CMK (cell line): Measurements from ENCODE around the gene TRAK2.

ENCODE experiments used
- DNase-seq: peaks from one replicate; pipeline ENCODE4 v3.0.0-alpha.2; 2010; ENCODE audit warnings: low read depth

Gene TRAK2

DNA sequence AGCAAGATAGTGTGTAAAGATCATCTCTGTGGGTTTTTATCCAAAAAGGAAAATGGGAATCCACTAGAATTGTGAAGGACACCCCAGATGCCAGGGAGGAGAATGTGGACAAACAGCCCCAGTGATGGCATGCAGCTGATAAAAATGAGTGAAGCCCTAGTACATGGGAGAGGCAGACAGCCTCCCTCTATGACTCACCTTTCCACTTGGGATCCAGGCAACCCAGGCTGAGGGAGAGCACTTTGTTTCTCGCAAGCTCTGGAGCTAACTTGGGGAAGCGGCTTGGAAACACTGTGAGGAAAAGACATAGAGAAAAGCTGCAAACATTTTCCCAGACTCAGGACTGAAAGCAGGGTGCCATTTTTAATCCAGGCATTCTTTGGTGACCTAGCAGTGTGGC is 88.9 kb downstream of the TRAK2 start:
- DNase-seq: no peak

DNA sequence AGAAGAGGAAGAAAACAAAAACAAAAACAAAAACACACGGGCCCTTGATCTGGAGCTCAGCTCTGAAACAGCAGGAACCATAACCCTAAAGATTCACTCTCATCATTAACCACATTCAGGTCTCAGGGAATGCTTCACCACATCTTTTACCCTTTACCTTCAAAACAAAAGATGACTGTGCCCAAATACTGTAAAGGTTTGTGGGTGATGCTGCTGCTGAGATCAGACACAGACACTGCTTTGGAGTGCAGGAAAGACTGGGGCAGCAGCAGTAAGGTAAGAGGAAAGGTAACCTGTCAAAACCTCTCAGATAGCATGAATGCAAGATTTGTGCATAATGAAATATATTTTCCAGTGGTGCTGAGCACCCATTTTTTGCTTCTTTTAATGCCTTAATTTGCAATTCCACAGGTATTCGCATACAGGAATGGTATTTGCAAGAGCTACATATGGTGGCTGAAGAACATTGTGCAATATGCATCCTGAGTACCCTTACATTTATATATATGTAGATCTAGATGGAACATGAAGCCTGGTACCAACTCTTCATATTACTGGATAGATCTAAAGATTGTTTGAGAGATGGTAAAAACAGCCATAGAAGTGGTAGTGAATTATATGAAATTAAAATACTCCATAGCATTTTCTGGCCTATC is 90.1 kb downstream of the TRAK2 start:
- DNase-seq: no peak

DNA sequence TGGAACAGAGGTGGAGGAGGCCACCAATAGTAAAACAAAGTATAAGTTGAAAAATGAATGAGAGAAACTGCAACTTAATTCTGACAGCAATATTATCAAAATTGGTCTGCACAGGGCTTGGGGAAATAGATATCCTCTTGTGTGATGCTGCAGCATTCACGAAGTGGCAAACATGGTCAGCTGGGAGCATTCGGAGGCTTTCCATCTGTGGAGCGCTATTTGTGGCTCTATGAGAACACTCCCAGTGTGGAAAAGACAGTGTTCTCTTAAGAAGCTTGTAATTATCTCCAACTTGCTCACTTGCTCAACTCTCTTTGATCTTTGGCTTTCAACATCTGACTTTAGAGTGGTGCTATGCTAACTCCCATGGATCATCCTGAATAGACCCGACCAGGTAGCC is 91.0 kb downstream of the TRAK2 start:
- no peak for DNase-seq

DNA sequence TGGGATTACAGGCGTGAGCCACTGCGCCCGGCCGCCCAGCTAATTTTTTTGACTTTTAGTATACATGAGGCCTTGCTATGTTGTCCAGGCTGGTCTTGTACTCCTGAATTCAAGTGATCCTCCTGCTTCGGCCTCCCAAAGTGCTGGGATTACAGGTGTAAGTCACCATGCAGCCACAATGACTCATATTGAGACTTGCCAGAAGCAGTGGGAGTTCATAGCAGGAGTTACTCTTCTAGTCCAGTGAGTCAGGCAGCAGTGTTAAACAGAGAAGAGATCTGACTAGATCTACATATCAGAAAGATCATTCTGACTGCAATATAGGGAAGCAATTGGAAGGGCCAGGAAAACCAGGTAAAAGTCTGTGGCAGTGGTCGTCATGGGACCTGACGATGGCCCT is 92.6 kb downstream of the TRAK2 start:
- no peak for DNase-seq

DNA sequence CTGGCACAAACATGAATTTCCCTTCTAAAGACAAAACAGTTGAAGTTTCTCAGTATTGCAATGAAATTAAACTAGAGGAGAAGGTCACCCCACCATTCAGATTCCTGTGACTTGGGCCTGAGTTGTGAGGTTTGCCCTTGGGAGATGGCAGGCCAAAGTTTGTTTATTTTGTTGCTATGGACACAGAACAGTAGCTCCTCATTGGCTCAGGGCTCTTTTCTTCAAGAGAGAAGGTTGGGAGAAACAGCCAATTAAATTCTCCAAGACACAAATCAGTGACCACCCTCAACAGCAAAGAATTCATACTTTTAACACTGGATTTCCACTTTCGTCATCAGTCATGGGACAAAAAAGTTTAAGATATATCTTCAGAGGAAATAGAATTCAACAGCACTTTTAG is 94.0 kb downstream of the TRAK2 start, which contains the start of gene FLACC1:
TSS of gene FLACC1 (minus strand) at position 125 of the 400 bp plus-strand sequence. CDS start 5,941 bp downstream, outside the sequence.
- DNase-seq: no peak

DNA sequence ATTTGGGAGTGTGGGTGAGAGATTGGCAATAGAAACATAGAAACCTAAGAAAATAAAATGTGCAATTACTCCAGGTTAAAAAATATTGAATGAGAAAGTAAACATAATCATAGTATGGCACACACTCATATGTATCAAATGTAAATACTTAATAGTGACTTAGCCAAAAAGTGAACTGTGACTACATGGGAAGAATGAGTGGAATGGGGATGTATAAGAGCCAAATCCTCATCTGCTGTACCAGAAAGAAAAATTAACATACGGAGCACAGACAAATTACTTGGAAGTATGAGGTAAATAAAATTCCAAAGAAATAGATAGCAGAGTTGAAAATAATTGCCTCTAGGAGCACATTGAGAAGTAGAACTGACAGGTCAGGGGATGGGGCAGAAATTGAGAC is 98.1 kb downstream of the TRAK2 start:
- DNase-seq: no peak

DNA sequence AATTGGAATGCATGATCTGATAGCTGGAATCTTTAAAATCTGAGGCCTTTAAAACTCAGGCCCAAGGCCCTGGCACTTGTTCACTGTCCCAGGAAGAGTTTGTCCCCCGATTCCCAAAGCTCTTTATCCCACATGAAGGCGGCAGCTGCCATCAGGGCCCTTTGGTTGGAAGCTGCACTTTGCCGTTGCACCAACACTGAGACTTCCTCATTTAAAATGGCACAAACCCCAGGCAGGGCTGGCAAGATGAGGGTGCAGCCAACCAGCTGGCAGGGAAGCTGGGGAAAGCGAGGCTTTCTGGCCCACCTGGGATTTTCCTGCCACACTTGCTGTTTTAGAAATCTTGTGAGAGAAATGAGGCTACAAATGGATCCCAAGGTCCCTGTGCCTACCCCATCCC is 100.4 kb downstream of the TRAK2 start:
- DNase-seq: no peak

DNA sequence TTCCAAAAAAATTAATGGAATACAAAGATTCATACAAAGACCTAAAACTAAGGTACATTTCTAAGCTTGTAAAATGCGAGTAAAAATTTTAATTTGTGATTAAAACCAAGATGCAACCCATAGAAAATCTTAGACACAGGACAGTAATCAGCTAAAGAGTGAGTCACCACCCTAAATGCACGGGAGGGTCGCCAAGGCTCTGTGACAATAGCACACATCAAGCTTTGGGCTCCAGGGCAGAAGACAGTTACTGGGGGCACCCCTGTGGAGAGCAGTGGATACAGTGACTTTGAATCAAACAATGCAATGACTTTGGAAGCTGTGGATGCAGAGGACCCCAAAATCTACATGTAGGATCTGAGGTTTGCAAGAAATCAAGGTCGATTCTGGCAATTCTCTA is 101.7 kb downstream of the TRAK2 start:
- no peak for DNase-seq

DNA sequence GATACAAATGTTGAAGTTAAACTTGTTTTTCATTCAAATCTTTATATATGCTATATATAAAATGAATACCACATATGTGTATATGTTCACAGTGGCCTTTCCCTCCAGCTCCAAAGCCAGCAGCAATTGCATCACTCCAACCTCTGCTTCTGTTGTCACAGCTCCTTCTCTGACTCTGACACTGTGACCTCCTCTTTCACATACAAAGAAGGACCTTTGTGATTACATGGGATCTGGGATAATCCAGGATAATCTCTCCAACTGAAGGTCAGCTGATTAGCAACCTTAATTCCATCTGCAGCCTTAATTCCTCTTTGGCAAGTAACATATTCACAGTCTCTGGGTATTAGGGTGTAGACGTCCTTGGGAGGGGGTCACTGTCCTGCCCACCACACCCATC is 102.5 kb downstream of the TRAK2 start:
- no peak for DNase-seq

DNA sequence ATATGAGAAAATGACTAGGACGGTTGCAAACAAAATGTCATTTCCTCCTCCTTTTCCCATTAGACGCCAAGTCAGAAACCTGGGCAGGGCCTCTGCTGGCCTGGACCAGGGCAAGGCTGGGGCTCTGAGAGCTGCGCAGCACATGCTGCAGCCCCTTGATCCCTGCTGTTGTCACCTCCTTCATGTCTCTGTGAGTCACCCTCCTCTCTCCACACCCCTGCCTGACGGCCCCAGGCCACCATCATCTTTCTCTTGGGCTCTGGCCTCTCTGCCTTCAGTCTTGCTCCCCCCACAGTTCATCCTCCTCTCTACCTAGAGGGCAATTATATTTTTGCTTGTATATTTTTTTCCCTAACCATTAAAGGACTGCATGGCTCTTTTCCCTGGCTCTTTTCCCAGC is 104.1 kb downstream of the TRAK2 start:
- DNase-seq: no peak

DNA sequence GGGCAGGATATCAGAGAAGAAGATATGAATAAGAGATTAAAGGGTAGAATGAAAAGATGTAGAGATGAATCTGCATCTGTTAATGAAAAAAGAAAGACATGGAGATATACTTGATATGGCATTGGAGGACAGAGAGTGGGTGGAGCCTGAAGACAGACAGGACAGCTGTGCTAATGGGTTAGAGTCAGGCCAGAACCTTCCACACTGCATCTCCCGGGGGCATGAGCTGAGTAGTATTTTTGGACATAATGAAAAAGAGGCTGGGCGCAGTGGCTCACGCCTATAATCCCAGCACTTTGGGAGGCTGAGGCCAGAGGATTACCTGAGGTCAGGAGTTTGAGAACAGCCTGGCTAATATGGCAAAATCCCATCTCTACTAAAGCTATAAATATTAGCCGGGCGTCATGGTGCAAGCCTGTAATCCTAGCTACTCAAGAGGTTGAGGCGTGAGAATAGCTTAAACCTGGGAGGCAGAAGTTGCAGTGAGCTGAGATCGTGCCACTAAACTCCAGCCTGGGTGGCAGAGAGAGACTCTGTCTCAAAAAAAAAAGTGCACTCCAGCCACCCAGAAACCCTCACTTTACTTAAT is 105.5 kb downstream of the TRAK2 start:
- DNase-seq: no peak

DNA sequence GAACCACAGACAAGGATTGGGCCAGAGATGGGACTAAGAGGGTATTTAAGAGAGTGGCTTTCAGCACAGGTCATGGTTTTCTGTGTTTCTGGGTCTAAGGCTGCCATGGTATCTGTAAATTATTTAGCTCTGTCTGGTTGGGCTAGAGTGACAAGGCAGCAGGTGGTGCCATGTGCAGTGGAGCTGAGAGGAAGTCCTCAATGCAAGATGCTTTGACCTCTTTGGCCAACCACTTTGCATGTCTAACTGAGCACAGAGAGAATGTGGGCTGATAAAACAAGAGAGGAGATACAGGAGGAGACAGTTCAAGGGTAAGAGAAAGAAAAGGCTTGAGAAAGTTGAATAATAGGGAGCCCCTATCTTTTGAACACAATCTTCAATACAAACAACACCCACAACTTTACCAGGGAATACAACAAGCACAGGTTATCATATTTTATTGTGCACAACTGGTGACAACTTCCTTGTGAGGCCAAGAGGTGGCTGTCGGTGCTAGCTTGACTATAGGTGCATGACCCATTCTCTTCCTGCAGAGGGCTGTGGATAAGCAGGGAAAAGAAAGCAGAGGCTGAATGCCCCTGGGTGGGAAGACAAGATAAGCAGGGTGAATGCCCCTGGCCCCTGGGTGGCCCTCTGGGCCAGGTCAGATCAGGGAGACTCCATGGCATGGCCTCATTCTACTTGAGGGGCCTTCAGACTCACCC is 106.4 kb downstream of the TRAK2 start:
- DNase-seq: no peak

DNA sequence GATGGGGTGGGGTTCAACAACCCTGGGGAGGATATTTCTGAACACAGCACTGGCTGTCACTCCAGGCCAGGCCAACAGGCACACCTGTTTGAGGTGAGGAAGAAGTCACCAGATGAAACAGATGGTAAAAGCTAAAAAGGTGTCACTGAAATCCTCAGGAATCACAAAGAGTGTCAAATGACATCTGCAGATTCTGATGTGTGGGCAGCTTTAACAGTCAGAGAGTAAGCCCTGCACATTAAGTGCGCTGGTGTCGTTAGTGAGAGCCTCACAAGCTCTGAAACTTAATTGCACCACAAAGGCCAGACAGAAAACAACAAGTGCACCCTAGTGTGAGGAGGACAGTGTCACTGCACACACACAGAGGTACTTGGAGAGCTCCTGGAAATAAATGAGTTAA is 107.7 kb downstream of the TRAK2 start:
- no peak for DNase-seq

DNA sequence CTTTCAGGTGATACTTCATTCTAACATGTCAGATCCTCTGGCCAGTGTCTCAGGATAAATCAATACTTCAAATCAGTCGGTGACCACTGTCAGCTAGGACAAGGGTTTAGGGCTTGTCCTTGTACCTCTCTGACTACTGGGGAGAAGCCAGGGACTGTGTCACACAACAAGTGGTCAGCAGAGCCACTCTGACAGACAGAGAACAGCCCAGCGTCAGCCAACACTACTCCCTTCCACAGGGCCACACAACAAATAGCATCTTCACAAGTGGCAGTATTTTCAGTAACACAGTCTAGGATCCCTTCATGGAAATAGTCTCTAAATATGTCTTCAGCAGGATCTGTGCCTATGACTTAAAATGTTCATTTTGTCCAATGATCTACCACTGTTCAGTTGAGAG is 108.3 kb downstream of the TRAK2 start:
- DNase-seq: no peak

DNA sequence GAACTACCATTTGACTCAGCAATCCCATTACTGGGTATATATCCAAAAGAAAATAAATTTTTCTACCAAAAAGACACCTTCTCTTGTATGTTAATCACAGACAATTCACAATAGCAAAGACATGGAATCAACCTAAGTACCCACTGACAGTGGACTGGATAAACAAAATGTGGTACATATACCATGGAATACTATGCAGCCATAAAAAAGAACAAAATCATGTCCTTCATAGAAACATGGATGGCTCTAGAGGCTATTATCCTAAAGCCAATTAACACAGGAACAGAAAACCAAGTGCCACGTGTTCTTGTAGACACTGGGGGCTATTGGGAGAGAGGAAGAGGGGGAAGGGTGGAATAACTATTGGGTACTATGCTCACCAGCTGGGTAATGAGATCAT is 121.8 kb downstream of the TRAK2 start:
- no peak for DNase-seq

DNA sequence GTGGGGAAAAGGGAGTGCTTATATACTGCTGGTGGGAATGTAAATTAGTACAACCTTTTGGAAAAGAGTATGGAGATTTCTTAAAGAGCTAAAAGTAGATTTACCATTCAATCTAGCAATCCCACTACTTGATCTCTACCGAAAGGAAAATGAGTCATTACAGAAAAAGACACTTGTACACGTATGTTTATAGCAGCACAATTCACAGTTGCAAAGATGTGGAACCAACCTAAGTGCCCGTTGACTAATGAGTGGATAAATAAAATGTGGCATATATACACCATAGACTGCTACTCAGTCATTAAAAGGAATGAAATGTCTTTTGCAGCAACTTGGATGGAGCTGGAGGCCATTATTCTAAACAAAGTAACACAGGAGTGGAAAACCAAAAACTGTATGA is 123.6 kb downstream of the TRAK2 start:
- no peak for DNase-seq
